ENCODE results near the gene ERG28. TPM values are rescaled to one million over a fixed set of nuclear protein-coding genes. Genes with fewer than 3 reads are reported as not detected.
A peak's percentile ranks its signal among the peaks of the same experiment; 100 is the strongest.
"Not testable (repeated sequence)": the region's sequence is repeated elsewhere in the genome, so short reads cannot be mapped to it uniquely, and the experiment has no call there.

The ERG28 gene
- total RNA-seq, 2 donors from 2014 or later = 8.6 to 8.8 TPM

DNA sequence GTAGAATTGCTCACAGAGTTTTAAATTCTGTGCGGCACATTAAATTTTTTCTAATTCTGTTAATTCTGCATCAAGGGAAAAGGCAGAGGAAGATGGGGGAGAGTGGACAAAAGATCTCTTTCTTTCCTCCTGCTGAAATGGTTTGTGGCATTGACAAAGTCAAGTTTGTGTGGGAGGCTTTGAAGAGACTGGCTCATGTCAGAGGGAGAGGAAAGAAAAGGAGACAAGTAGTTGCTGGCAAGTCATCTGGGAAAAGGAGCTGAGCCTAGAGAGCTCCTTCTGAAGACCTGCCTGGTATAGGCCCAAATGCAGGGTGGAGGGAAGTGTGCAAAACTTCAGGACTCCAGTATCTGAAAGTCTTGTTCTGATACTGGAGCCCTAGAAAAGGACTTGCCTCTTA lies 36.7 kb upstream of the ERG28 start:
- WGBS, 2 donors = 91 to 100% methylated on average over 1 of the region's 1 CpG
- no peaks in the 10 kb centered on the region for H3K9me3 ChIP-seq
- peaks cover 0 to 7% of the 10 kb centered on the region in 2 donors for H3K36me3 ChIP-seq (replicated peaks in 1 of 2; ENCODE audit: insufficient read depth in 1 of 2, low read depth in 2 of 2)
- no peaks in the 10 kb centered on the region for H3K27me3 ChIP-seq
- H3K27ac ChIP-seq = no peak overlapping the region
- DNase-seq = no peak
- peaks cover 10% of the 10 kb centered on the region for H3K4me1 ChIP-seq
- no peak for TF ChIP-seq POLR2A (IDR thresholded peaks at IDR 0.05)
- intact Hi-C loops (cut with DNase I) = no loop called here
- H3K4me3 ChIP-seq = no peak overlapping the region
- no peak for ATAC-seq

DNA sequence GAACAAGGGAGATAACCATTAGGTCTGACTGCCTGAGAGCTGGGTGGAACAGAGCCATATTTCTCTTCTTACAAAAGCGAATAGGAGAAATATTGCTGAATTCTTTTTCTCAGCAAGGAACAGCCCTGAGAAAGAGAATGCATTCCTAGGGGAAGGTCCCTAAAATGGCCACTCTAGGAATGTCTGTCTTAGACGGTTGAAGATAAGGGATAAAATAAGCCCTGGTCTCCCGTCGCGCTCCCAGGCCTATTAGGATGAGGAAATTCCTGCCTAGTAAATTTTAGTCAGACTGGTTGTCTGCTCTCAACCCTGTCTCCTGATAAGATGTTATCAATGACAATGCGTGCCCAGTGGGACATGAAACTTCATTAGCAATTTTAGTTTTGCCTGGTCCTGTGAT lies 34.3 kb upstream of the ERG28 start:
- intact Hi-C loops (cut with DNase I); ATAC-seq; DNase-seq; H3K4me3 ChIP-seq; H3K9me3 ChIP-seq; H3K36me3 ChIP-seq (replicated peaks in 1 of 2; ENCODE audit: insufficient read depth in 1 of 2, low read depth in 2 of 2); H3K4me1 ChIP-seq; H3K27ac ChIP-seq; H3K27me3 ChIP-seq: not testable (repeated sequence)
- 84 to 98% methylated on average over 6 of the region's 6 CpGs for WGBS, 2 donors

DNA sequence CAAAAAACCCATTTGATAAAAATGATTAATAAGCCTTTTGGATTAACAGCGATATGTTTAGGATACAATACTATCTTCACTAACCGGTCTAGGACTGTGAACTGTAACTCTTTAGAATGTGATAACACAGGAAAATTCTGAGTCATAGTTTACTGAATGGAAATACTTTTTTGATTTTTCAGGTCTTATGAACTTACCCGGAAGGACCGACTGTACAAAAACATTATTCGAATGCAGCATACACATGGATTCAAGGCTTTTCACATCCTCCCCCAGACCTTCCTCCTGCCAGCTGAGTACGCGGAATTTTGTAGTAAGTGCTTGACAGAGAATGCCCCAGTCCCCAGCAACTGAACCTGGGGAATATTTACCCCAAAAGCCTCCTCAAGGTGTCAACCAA lies 29.3 kb upstream of the ERG28 start:
- WGBS, 2 donors = 80 to 83% methylated on average over 7 of the region's 7 CpGs
- DNase-seq = no peak
- Histone ChIP-seq H3K4me1 (peaks cover 7% of the 10 kb centered on the region), H3K9me3 (no peaks in the 10 kb centered on the region), H3K27ac (no peak overlapping the region), H3K4me3 (no peak overlapping the region), H3K27me3 (no peaks in the 10 kb centered on the region), H3K36me3 (replicated peaks in 1 of 2; ENCODE audit: insufficient read depth in 1 of 2, low read depth in 2 of 2) (peaks cover 0 to 7% of the 10 kb centered on the region in 2 donors)
- no peak for ATAC-seq
- intact Hi-C loops (cut with DNase I) = no loop called here
- TF ChIP-seq POLR2A (IDR thresholded peaks at IDR 0.05) = no peak
- TF ChIP-seq, protein P1, sequence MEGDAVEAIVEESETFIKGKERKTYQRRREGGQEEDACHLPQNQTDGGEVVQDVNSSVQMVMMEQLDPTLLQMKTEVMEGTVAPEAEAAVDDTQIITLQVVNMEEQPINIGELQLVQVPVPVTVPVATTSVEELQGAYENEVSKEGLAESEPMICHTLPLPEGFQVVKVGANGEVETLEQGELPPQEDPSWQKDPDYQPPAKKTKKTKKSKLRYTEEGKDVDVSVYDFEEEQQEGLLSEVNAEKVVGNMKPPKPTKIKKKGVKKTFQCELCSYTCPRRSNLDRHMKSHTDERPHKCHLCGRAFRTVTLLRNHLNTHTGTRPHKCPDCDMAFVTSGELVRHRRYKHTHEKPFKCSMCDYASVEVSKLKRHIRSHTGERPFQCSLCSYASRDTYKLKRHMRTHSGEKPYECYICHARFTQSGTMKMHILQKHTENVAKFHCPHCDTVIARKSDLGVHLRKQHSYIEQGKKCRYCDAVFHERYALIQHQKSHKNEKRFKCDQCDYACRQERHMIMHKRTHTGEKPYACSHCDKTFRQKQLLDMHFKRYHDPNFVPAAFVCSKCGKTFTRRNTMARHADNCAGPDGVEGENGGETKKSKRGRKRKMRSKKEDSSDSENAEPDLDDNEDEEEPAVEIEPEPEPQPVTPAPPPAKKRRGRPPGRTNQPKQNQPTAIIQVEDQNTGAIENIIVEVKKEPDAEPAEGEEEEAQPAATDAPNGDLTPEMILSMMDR (IDR thresholded peaks at IDR 0.05) = no peak

DNA sequence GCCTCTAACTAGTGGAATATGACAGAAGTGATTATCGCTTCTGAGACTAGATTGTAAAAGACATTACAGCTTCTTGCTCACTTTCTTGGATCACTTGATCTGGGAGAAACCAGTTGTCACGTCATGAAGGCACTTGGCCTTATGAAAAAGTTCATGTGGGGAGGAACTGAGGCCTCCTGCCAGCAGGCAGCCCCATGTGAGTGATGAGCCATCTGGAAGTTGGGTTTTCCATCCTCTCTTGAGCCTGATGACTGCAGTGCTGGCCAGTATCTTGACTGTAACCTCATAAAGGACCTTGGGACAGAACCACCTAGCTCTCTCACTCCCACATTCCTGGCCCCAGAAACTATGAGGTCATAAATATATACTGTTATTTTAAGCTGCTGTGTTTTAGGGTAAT lies 28.3 kb upstream of the ERG28 start:
- peak in 1 of 4 donors; percentile 3 for DNase-seq
- Histone ChIP-seq H3K4me1 (peaks cover 7% of the 10 kb centered on the region), H3K36me3 (replicated peaks in 1 of 2; ENCODE audit: insufficient read depth in 1 of 2, low read depth in 2 of 2) (peaks cover 0 to 4% of the 10 kb centered on the region in 2 donors), H3K9me3 (no peaks in the 10 kb centered on the region), H3K4me3 (no peak overlapping the region), H3K27ac (no peak overlapping the region), H3K27me3 (no peaks in the 10 kb centered on the region)
- no peak for TF ChIP-seq POLR2A (IDR thresholded peaks at IDR 0.05)
- TF ChIP-seq, protein P1 (IDR thresholded peaks at IDR 0.05) = no peak
- intact Hi-C loops (cut with DNase I) = no loop called here
- ATAC-seq = no peak
- 90 to 96% methylated on average over 2 of the region's 2 CpGs for WGBS, 2 donors

DNA sequence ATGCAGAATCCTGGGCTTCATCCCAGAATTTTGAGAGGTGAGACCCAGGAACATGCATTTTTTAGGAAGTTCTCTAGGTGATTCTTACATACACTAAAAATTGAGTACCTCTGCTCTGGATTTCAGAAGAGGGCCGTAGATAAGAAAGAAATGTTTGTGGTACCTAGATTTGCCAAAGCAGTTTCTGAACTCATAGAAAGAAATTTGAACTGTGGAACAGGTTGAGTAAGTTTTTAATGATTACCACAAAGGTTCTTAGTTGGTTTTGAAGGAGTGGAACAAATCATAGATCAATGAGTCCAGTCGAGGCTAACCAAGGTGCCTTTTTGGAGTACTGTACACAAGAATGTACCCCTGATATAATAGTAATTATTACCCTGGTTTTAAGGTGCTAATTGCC lies 25.2 kb upstream of the ERG28 start:
- DNase-seq = no peak
- Histone ChIP-seq H3K36me3 (replicated peaks in 1 of 2; ENCODE audit: insufficient read depth in 1 of 2, low read depth in 2 of 2) (peaks cover 0 to 7% of the 10 kb centered on the region in 2 donors), H3K27me3 (no peaks in the 10 kb centered on the region), H3K27ac (peak overlapping the region in 1 of 4 donors; percentile 20), H3K9me3 (no peaks in the 10 kb centered on the region), H3K4me1 (peaks cover 7% of the 10 kb centered on the region), H3K4me3 (no peak overlapping the region)
- ATAC-seq = no peak
- 31 to 34% methylated on average over 2 of the region's 2 CpGs for WGBS, 2 donors
- intact Hi-C loops (cut with DNase I) = no loop called here
- TF ChIP-seq, protein P1 (IDR thresholded peaks at IDR 0.05) = no peak
- TF ChIP-seq POLR2A (IDR thresholded peaks at IDR 0.05) = no peak

DNA sequence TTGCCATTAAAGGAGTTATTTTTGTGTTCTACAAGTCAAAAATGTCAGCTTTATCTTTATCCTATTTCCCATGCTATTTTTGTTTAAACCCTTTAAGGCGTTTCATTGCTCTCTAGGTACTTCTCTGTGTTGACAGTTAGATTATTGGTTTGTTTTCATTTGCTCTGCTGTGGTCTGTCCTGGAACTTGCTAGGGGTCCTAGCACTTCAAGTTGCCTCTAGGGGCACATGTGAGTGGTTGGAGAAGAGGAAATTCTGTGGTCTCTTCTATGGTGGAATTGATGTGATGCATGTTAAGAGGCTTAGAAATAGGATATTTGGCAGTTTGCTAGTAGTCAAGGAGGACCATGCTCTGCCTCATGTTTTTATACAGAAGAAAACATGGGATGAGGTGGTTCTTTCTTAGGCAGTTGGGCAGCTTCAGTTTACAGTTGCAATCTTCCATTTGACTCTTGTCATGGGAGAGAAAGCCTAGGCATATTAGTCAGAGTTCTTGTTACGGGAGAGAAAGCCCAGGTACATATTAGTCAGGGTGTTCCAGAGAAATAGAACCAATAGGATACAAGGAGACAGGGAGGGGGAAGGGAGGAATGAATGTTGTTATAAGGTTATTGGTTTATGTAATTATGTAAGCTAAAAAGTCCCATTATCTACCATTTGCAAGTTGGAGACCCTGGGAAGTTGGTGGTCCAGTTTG lies 14.7 kb upstream of the ERG28 start:
- no peak for DNase-seq
- Histone ChIP-seq H3K36me3 (replicated peaks in 1 of 2; ENCODE audit: insufficient read depth in 1 of 2, low read depth in 2 of 2) (no peaks in the 10 kb centered on the region), H3K9me3 (no peaks in the 10 kb centered on the region), H3K4me3 (no peak overlapping the region), H3K4me1 (no peaks in the 10 kb centered on the region), H3K27ac (no peak overlapping the region), H3K27me3 (no peaks in the 10 kb centered on the region)
- TF ChIP-seq, protein P1 (IDR thresholded peaks at IDR 0.05) = no peak
- no peak for TF ChIP-seq POLR2A (IDR thresholded peaks at IDR 0.05)
- 73% methylated on average over 2 of the region's 2 CpGs for WGBS, 2 donors
- no peak for ATAC-seq
- intact Hi-C loops (cut with DNase I) = no loop called here

All from body of pancreas (tissue), 4 donors.